Measurements from ENCODE around the gene CD200.

Gene CD200

DNA sequence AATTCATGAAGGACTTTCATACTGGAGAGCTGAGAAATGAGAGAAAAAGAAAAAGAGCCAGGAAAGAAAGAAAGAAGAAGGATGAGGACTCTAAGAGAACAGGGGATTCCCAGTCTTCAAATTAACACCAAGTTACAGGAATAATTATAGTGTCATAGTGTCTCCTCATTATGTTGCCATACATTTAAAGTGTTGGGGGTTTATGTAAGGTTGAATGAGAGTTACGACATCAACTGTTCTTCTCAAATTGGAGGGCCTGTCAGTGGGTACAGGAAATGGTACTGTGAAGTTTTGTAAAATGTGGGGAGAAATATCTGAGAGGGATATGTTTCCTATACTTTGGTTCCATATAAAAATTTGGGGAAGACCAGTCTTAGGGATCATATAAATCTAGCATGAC is 12.3 kb upstream of the CD200 start:
- CTCF ChIA-PET, result interaction anchor here (0.8 to 9.0 kb wide), 4 partner anchors 17 to 210 kb away, joined by 3 to 94 read pairs (median 4); no protein-coding TSS in a partner anchor
- DNase-seq (ENCODE audit: low read depth, low spot score), result no peak
- POLR2A ChIA-PET, result no interaction called here
- no peak overlapping the region for H3K4me3 ChIP-seq (ENCODE audit: low read depth, low read length)
- TF ChIP-seq, protein P1, sequence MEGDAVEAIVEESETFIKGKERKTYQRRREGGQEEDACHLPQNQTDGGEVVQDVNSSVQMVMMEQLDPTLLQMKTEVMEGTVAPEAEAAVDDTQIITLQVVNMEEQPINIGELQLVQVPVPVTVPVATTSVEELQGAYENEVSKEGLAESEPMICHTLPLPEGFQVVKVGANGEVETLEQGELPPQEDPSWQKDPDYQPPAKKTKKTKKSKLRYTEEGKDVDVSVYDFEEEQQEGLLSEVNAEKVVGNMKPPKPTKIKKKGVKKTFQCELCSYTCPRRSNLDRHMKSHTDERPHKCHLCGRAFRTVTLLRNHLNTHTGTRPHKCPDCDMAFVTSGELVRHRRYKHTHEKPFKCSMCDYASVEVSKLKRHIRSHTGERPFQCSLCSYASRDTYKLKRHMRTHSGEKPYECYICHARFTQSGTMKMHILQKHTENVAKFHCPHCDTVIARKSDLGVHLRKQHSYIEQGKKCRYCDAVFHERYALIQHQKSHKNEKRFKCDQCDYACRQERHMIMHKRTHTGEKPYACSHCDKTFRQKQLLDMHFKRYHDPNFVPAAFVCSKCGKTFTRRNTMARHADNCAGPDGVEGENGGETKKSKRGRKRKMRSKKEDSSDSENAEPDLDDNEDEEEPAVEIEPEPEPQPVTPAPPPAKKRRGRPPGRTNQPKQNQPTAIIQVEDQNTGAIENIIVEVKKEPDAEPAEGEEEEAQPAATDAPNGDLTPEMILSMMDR (IDR thresholded peaks at IDR 0.05; ENCODE audit: insufficient read depth, low read length, missing control alignments), result no peak

DNA sequence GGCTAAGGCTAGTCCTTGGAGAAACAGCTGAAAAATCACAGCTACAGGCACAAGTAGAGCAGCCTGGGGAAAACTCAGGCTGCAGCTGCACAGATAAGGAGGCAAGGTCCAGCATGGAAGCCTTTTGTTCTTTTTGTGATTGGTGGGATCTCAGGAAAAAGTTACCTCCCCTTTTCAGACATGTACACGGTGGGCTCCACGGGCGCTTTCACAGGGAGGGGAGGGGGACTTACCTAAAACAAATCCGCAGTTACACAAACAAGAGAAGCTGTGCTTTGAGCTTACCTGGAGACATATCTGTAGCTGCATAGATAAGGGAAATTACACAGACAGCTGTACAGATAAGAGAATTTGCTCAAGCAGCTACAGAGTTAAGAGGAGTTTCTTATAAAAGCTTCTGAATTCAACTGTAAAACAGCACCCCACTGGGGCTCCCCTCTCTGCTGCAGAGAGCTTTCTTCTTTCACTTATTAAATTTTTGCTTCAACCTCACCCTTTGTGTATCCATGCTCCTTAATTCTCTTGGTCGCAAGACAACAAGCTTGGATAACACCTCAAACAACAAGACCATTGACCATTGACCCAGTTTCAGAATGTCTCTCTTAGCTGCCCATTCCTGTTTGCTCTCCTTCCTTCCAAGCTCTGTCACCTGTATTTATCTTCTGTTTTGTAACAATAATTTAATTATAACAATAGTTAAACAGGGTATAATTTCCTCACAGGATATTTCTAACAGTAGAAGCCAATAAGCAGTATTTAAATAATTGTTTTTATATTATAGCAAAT is 10.9 kb upstream of the CD200 start:
- TF ChIP-seq, protein P1 (IDR thresholded peaks at IDR 0.05; ENCODE audit: insufficient read depth, low read length, missing control alignments), result no peak
- H3K4me3 ChIP-seq (ENCODE audit: low read depth, low read length), result no peak overlapping the region
- DNase-seq (ENCODE audit: low read depth, low spot score), result no peak
- POLR2A ChIA-PET, result no interaction called here
- CTCF ChIA-PET, result interaction anchor here (0.8 to 9.0 kb wide), 9 partner anchors 11 to 211 kb away, joined by 3 to 94 read pairs (median 5); partner anchors contain the start of genes CD200 and SLC9C1

DNA sequence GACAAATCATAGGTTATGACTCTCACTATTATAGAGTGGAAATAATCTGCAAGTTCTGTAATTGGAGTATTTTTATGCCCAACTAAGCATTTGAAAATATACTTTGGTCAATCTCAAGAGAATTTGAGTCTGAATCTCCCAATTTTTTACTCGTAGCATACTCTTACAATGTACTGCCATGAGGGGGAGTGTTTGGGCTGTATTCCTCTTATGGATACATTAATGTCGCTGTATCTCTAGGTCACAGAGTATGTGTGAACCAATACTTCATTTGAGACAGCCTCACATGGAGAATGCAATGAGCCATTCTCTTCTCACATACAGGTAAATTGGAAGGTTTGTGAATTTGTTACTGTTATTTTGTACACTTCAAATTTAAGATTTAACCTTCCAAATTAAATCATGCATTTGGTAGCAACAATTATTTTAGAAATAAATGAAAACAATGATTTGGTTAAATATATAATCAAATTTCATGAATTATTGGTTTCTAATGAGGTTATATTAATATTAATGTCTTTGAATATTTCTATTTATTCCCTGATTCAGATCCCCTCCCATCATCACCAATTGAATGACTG is 5.5 kb upstream of the CD200 start:
- POLR2A ChIA-PET, result no interaction called here
- no peak overlapping the region for H3K4me3 ChIP-seq (ENCODE audit: low read depth, low read length)
- CTCF ChIA-PET, result interaction anchor here (0.5 to 9.0 kb wide), 12 partner anchors 11 to 207 kb away, joined by 3 to 94 read pairs (median 7); partner anchors contain the start of gene SLC9C1
- TF ChIP-seq, protein P1 (IDR thresholded peaks at IDR 0.05; ENCODE audit: insufficient read depth, low read length, missing control alignments), result peak; percentile 64
- DNase-seq (ENCODE audit: low read depth, low spot score), result peak; percentile 7

DNA sequence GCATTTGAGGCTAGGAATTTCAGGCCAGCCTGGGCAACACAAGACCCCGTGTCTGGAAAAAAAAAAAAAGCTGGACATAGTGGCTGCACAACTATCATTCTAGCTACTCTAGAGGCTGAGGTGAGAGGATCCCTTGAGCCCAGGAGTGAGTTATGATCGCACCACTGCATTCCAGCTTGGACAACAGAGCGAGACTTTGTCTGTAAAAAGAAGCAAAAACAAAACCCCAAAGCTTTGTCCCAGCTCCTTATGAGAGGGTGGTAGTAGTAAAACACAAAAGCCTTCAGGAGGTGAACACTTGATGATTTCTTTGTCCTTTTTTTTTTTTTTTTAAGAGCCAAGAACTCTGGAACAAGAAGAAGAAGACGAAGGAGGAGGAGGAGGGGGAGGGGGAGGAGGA is 1.1 kb upstream of the CD200 start:
- CTCF ChIA-PET, result interaction anchor here (1.3 kb wide), 1 partner anchor 199 kb away, joined by 4 read pairs; no protein-coding TSS in a partner anchor
- no peak overlapping the region for H3K4me3 ChIP-seq (ENCODE audit: low read depth, low read length)
- DNase-seq (ENCODE audit: low read depth, low spot score), result no peak
- TF ChIP-seq, protein P1 (IDR thresholded peaks at IDR 0.05; ENCODE audit: insufficient read depth, low read length, missing control alignments), result no peak
- POLR2A ChIA-PET, result no interaction called here

DNA sequence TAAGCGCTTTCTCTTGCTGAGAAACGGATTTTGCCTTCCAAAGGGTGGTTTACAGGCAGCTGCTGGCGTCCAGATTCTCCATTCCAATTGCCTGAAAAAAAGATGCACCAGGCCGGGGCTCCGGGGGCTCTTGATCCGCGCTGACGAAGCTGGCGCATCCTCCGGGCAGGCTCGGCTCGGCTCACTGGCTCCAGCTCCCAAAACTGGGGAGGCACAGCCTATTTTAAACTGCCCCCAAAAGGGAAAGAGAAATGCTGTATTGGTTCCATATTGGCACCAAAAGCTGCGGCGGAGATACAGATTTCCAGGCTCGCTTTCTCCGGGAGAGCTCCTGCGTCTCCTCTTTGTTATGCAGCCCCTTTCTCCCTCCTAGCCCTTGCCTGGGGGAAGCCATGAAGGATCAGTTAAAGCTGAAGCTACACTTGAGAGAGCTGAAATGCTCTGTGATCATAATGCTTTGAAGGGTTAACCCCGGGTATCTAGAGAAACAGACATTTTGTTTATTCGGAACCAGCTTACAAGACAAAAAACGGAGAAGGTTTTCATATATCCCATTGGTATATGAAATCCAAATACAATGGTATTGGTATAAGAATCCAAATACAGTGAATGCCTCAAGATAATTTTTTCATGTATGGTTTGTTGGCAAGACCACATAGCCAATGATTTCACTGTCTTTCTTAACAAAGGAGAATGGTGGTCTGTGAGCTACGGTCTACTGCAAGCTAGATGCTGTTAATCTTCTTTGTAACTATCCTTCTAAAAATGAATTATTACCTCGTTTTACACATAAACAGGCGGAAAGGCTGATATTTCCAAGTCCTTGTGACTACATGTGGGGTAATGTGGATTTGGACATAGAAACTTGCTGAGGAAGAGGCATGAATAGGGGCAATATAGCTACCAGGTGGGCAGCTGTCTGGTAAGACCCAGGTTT is 693 bp downstream of the CD200 start:
- TF ChIP-seq, protein P1 (IDR thresholded peaks at IDR 0.05; ENCODE audit: insufficient read depth, low read length, missing control alignments), result no peak
- peak overlapping the region; percentile 48 for H3K4me3 ChIP-seq (ENCODE audit: low read depth, low read length)
- ChIA-PET POLR2A (no interaction called here), CTCF (interaction anchor here (0.8 to 2.2 kb wide), 12 partner anchors 10 to 198 kb away, joined by 3 to 7 read pairs (median 4); partner anchors contain the start of gene SLC9C1)
- DNase-seq (ENCODE audit: low read depth, low spot score), result no peak
